ENCODE measurements around the gene GLG1.
"Not testable (repeated sequence)": the region's sequence is repeated elsewhere in the genome, so short reads cannot be mapped to it uniquely, and the experiment has no call there.

GLG1 gene

GRCh38 chr16:74606521-74607309 is at the start of gene GLG1:
GLG1 (minus strand) TSS chr16:74607114; CDS start chr16:74607094, 20 bp downstream.
- DNase-seq (ENCODE audit: low read depth in 3 of 3): peak; percentile 79 to 89 (median 82)

- DNase-seq (ENCODE audit: low read depth in 3 of 3): no peak
Observed at GRCh38 chr16:74654536-74655050, 47.7 kb upstream of the GLG1 start.

- DNase-seq (ENCODE audit: low read depth in 3 of 3): not testable (repeated sequence)
Observed at GRCh38 chr16:74652883-74653282, 46.0 kb upstream of the GLG1 start.

- no peak for DNase-seq (ENCODE audit: low read depth in 3 of 3)
Observed at GRCh38 chr16:74652249-74652648, 45.3 kb upstream of the GLG1 start.

GRCh38 chr16:74651841-74652240 is 44.9 kb upstream of the GLG1 start:
- DNase-seq (ENCODE audit: low read depth in 3 of 3): no peak

- no peak for DNase-seq (ENCODE audit: low read depth in 3 of 3)
Observed at GRCh38 chr16:74650966-74651567, 44.2 kb upstream of the GLG1 start.

- no peak for DNase-seq (ENCODE audit: low read depth in 3 of 3)
Observed at GRCh38 chr16:74649839-74650504, 43.1 kb upstream of the GLG1 start.

- no peak for DNase-seq (ENCODE audit: low read depth in 3 of 3)
Observed at GRCh38 chr16:74641969-74642368, 35.1 kb upstream of the GLG1 start.

GRCh38 chr16:74637742-74638453 is 31.0 kb upstream of the GLG1 start:
- no peak for DNase-seq (ENCODE audit: low read depth in 3 of 3)

- no peak for DNase-seq (ENCODE audit: low read depth in 3 of 3)
Observed at GRCh38 chr16:74635303-74635702, 28.4 kb upstream of the GLG1 start.

GRCh38 chr16:74633686-74634085 is 26.8 kb upstream of the GLG1 start:
- DNase-seq (ENCODE audit: low read depth in 3 of 3): no peak

- no peak for DNase-seq (ENCODE audit: low read depth in 3 of 3)
Observed at GRCh38 chr16:74627506-74628220, 20.7 kb upstream of the GLG1 start.

- DNase-seq (ENCODE audit: low read depth in 3 of 3): no peak
Observed at GRCh38 chr16:74626741-74627416, 20.0 kb upstream of the GLG1 start.

- DNase-seq (ENCODE audit: low read depth in 3 of 3): no peak
Observed at GRCh38 chr16:74625500-74626350, 18.8 kb upstream of the GLG1 start.

GRCh38 chr16:74623839-74624235 is 16.9 kb upstream of the GLG1 start:
- no peak for DNase-seq (ENCODE audit: low read depth in 3 of 3)

- DNase-seq (ENCODE audit: low read depth in 3 of 3): no peak
Observed at GRCh38 chr16:74623214-74623838, 16.4 kb upstream of the GLG1 start.

- DNase-seq (ENCODE audit: low read depth in 3 of 3): no peak
Observed at GRCh38 chr16:74622005-74622404, 15.1 kb upstream of the GLG1 start.

GRCh38 chr16:74617206-74617788 is 10.4 kb upstream of the GLG1 start:
- DNase-seq (ENCODE audit: low read depth in 3 of 3): no peak

- DNase-seq (ENCODE audit: low read depth in 3 of 3): no peak
Observed at GRCh38 chr16:74611721-74612120, 4.8 kb upstream of the GLG1 start.

All from stimulated activated CD4-positive, alpha-beta T cell treated with anti-CD3 and anti-CD28 coated beads, TNF-alpha, amount 100 ng/mL, for 24 hours (primary cell).